ENCODE data around the gene SENP7.

GRCh38 chr3:101362406-101362805 is 150.6 kb downstream of the SENP7 start:
- no peak for TF ChIP-seq POLR2A (IDR thresholded peaks at IDR 0.05)
- TF ChIP-seq, protein P1, sequence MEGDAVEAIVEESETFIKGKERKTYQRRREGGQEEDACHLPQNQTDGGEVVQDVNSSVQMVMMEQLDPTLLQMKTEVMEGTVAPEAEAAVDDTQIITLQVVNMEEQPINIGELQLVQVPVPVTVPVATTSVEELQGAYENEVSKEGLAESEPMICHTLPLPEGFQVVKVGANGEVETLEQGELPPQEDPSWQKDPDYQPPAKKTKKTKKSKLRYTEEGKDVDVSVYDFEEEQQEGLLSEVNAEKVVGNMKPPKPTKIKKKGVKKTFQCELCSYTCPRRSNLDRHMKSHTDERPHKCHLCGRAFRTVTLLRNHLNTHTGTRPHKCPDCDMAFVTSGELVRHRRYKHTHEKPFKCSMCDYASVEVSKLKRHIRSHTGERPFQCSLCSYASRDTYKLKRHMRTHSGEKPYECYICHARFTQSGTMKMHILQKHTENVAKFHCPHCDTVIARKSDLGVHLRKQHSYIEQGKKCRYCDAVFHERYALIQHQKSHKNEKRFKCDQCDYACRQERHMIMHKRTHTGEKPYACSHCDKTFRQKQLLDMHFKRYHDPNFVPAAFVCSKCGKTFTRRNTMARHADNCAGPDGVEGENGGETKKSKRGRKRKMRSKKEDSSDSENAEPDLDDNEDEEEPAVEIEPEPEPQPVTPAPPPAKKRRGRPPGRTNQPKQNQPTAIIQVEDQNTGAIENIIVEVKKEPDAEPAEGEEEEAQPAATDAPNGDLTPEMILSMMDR (IDR thresholded peaks at IDR 0.05) = no peak

Measured in heart left ventricle (tissue), 13 donors.